GM19035 (cell line): Measurements from ENCODE around the gene ZFP62.
A peak's percentile ranks its signal among the peaks of the same experiment; 100 is the strongest.
"Not testable (repeated sequence)": the region's sequence is repeated elsewhere in the genome, so short reads cannot be mapped to it uniquely, and the experiment has no call there.

Experiments
- ATAC-seq: cut with Tn5 transposase; IDR thresholded peaks from one replicate; pipeline ENCODE4 v1.9.1; 2021; ENCODE audit not compliant: unreplicated experiment

The ZFP62 gene

GRCh38 chr5:180831139-180832093 lies 29.7 kb downstream of the ZFP62 start:
- ATAC-seq = peak; percentile 76

GRCh38 chr5:180830253-180831138 lies 30.6 kb downstream of the ZFP62 start:
- peak; percentile 52 for ATAC-seq

GRCh38 chr5:180829726-180830125 lies 31.4 kb downstream of the ZFP62 start:
- ATAC-seq = no peak

- ATAC-seq = not testable (repeated sequence)
Measured at GRCh38 chr5:180828756-180829531, 32.1 kb downstream of the ZFP62 start.

GRCh38 chr5:180827374-180827773 lies 33.7 kb downstream of the ZFP62 start:
- ATAC-seq = not testable (repeated sequence)

GRCh38 chr5:180825768-180826525 lies 35.1 kb downstream of the ZFP62 start:
- ATAC-seq = no peak

- no peak for ATAC-seq
Measured at GRCh38 chr5:180824630-180825476, 36.2 kb downstream of the ZFP62 start.

GRCh38 chr5:180823940-180824629 lies 37.0 kb downstream of the ZFP62 start:
- ATAC-seq = no peak

GRCh38 chr5:180823346-180823745 lies 37.7 kb downstream of the ZFP62 start:
- ATAC-seq = no peak

- no peak for ATAC-seq
Measured at GRCh38 chr5:180821538-180821937, 39.5 kb downstream of the ZFP62 start.

GRCh38 chr5:180820788-180821321 lies 40.2 kb downstream of the ZFP62 start:
- peak; percentile 72 for ATAC-seq

GRCh38 chr5:180818677-180819341 lies 42.3 kb downstream of the ZFP62 start:
- ATAC-seq = no peak

- ATAC-seq = no peak
Measured at GRCh38 chr5:180817893-180818674, 43.0 kb downstream of the ZFP62 start.

- no peak for ATAC-seq
Measured at GRCh38 chr5:180816608-180817534, 44.2 kb downstream of the ZFP62 start.

- ATAC-seq = no peak
Measured at GRCh38 chr5:180815293-180815917, 45.7 kb downstream of the ZFP62 start.

GRCh38 chr5:180813420-180813819 lies 47.7 kb downstream of the ZFP62 start:
- ATAC-seq = no peak
